ENCODE results near the gene KRTAP9-7.

Gene KRTAP9-7

DNA sequence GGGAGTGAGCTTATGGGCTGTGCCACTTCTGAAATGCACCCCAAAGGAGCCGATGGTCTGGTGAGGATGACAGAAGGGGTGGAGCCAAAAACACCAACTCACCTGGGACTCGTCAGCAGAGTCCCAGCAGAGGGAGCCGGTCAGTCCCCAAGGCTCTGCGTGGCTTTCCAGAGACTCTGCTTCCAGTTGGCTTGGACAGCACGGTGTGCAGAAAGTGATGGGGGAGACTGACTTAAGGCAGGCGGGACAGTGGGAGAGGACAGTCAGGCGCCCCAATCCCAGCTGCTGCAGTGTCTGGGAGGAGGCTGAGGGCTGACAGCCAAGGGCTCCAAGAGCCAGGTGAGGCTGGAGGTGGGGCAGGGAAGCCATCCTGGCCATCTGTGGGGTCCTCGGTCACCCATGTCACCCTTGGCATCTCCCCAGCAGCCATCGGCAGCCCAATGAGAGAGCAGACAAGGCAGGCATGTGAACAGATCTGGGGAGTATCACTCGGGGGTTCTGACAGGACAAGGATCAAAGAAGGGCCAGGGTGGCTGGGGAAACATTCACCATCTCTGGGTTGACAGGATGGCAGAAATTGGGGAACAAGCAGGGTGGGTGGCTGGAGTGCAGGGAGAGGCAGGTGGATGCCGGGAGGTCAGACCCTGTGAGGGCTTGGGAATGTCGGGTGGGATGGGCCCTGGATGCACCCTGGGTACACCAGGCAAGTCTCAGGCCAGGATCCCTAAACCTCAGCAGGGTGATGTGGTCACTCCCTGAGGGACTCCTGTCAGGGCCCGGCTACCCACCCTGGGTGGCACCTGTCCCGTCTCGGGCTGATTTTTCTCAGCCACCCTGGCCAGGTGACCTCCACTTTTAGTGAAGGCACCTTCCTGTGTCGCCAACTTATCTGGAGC lies 48.9 kb downstream of the KRTAP9-7 start:
- Histone ChIP-seq H3K9ac (no peak overlapping the region), H3K36me3 (ENCODE audit: control insufficient read depth, insufficient read depth, low read length) (no peaks in the 10 kb centered on the region), H3K27me3 (ENCODE audit: control insufficient read depth, insufficient read depth, low read length) (no peaks in the 10 kb centered on the region), H3K4me2 (ENCODE audit: low read length) (no peak overlapping the region), H3K4me1 (no peaks in the 10 kb centered on the region), H2AFZ (no peak overlapping the region), H3K79me2 (no peaks in the 10 kb centered on the region), H3K27ac (no peak overlapping the region), H3K9me3 (ENCODE audit: control insufficient read depth, low read length) (no peaks in the 10 kb centered on the region), H3K4me3 (ENCODE audit: low read depth, low read length) (no peak overlapping the region)
- TF ChIP-seq, protein P1, sequence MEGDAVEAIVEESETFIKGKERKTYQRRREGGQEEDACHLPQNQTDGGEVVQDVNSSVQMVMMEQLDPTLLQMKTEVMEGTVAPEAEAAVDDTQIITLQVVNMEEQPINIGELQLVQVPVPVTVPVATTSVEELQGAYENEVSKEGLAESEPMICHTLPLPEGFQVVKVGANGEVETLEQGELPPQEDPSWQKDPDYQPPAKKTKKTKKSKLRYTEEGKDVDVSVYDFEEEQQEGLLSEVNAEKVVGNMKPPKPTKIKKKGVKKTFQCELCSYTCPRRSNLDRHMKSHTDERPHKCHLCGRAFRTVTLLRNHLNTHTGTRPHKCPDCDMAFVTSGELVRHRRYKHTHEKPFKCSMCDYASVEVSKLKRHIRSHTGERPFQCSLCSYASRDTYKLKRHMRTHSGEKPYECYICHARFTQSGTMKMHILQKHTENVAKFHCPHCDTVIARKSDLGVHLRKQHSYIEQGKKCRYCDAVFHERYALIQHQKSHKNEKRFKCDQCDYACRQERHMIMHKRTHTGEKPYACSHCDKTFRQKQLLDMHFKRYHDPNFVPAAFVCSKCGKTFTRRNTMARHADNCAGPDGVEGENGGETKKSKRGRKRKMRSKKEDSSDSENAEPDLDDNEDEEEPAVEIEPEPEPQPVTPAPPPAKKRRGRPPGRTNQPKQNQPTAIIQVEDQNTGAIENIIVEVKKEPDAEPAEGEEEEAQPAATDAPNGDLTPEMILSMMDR (IDR thresholded peaks at IDR 0.05) = no peak

DNA sequence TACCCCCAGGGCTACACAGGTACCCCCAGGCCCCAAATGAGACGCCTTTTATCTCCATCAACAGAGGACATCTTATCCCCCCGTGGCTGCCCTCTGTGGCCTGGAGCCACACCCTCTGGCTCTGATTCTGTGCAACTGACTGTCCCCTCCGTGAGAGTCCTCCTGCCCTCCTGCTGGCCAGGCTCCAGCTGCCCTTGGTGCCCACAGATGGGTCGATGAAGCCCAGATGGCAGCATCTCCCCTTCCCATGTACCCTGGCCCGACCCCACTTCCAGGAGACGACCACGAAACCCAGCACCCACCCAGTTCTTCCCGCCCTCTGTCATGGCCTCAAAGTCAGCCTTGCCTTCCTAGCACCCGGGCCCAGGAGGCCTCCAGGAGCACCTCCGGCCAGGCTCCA lies 49.6 kb downstream of the KRTAP9-7 start:
- Histone ChIP-seq H3K4me1 (no peaks in the 10 kb centered on the region), H3K4me3 (ENCODE audit: low read depth, low read length) (no peak overlapping the region), H3K27ac (no peak overlapping the region), H3K36me3 (ENCODE audit: control insufficient read depth, insufficient read depth, low read length) (no peaks in the 10 kb centered on the region), H3K79me2 (no peaks in the 10 kb centered on the region), H2AFZ (no peak overlapping the region), H3K4me2 (ENCODE audit: low read length) (no peak overlapping the region), H3K9ac (no peak overlapping the region), H3K9me3 (ENCODE audit: control insufficient read depth, low read length) (no peaks in the 10 kb centered on the region), H3K27me3 (ENCODE audit: control insufficient read depth, insufficient read depth, low read length) (no peaks in the 10 kb centered on the region)
- TF ChIP-seq, protein P1 (IDR thresholded peaks at IDR 0.05) = no peak

DNA sequence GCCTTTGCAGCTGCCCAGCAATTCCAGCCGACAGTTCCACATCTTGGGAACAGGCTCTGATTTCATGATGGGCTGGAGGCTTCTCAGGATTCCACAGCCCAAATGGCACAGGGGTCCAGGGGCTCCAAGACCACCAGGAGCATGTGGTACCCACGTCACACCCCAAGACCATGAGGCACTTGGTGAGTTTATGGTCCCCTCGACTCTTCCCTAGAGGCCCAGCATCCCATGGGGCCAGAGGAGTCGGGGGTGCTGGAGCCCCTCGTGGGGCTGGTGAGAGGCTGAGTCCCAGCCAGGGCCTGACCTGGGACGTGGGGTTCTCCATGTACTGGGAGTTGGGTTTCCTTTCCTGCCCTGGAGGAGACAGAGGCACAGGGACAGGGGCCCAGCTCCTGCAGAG lies 50.1 kb downstream of the KRTAP9-7 start:
- Histone ChIP-seq H3K27ac (no peak overlapping the region), H3K27me3 (ENCODE audit: control insufficient read depth, insufficient read depth, low read length) (no peaks in the 10 kb centered on the region), H3K4me2 (ENCODE audit: low read length) (no peak overlapping the region), H3K79me2 (no peaks in the 10 kb centered on the region), H3K9me3 (ENCODE audit: control insufficient read depth, low read length) (no peaks in the 10 kb centered on the region), H3K4me3 (ENCODE audit: low read depth, low read length) (no peak overlapping the region), H3K4me1 (no peaks in the 10 kb centered on the region), H3K36me3 (ENCODE audit: control insufficient read depth, insufficient read depth, low read length) (no peaks in the 10 kb centered on the region), H3K9ac (no peak overlapping the region), H2AFZ (no peak overlapping the region)
- TF ChIP-seq, protein P1 (IDR thresholded peaks at IDR 0.05) = no peak

Data from parathyroid adenoma (tissue), 2 donors.